Measurements from ENCODE around the gene GPR17. TPM values are rescaled to one million over a fixed set of nuclear protein-coding genes. Genes with fewer than 3 reads are reported as not detected.

Gene GPR17
- total and polyA plus RNA-seq, 4 donors, result 0.03 to 0.14 (median 0.07) TPM; not detected in 1

GRCh38 chr2:127630864-127631540 is 15.0 kb upstream of the GPR17 start:
- WGBS, result 94% methylated on average over 25 of the region's 25 CpGs

DNA sequence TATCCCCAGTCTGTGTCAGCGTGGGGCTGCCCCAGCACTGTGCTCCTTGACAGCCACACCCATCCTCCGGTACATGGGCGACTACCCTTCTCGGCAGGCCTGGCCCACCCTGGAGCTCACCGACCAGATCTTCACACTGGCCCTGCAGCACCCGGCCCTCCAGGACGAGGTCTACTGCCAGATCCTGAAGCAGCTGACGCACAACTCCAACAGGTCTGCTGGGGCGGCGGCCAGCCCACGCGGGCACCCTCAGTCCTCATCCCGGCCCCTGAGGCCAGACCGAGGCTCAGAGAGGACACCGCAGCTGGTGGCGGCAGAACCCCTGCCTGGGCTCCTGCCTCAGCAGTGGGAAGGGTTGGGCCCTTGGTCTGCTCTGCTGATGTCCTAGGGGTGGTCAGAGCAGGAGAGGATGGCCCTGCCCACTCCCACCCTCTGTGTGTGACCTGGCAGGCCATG is 14.4 kb upstream of the GPR17 start:
- Histone ChIP-seq H3K36me3 (ENCODE audit: control insufficient read depth in 4 of 4, insufficient read depth in 3 of 4, low read depth in 1 of 4, low read length in 3 of 4) (no peaks in the 10 kb centered on the region), H3K4me3 (ENCODE audit: low read depth in 1 of 3, low read length in 3 of 3) (no peak overlapping the region), H3K9ac (ENCODE audit: low read depth in 1 of 2, low read length in 2 of 2) (no peak overlapping the region), H3K4me1 (ENCODE audit: control insufficient read depth in 4 of 4, insufficient read depth in 4 of 4, low read length in 3 of 4) (no peaks in the 10 kb centered on the region), H3K27me3 (ENCODE audit: control insufficient read depth in 4 of 4, insufficient read depth in 4 of 4, low read length in 3 of 4) (no peaks in the 10 kb centered on the region), H3K27ac (ENCODE audit: low read depth in 1 of 2, low read length in 2 of 2) (no peak overlapping the region), H3K9me3 (ENCODE audit: control insufficient read depth in 4 of 4, low read length in 3 of 4) (no peaks in the 10 kb centered on the region)
- TF ChIP-seq GABPA (IDR thresholded peaks at IDR 0.05 in 1 of 2, conservative IDR thresholded peaks at IDR 0.05 in 1 of 2) (no peak), RXRA (IDR thresholded peaks at IDR 0.05) (no peak), HNF4A (conservative IDR thresholded peaks at IDR 0.05) (no peak), HNF4G (IDR thresholded peaks at IDR 0.05) (no peak), JUND (IDR thresholded peaks at IDR 0.05) (no peak), ATF3 (IDR thresholded peaks at IDR 0.05) (no peak), FOXA1 (IDR thresholded peaks at IDR 0.05) (no peak), TAF1 (conservative IDR thresholded peaks at IDR 0.05) (no peak), REST (IDR thresholded peaks at IDR 0.05) (no peak), EGR1 (IDR thresholded peaks at IDR 0.05; ENCODE audit: low read depth in 2 of 2) (no peak), YY1 (IDR thresholded peaks at IDR 0.05) (no peak)
- TF ChIP-seq, protein P1, sequence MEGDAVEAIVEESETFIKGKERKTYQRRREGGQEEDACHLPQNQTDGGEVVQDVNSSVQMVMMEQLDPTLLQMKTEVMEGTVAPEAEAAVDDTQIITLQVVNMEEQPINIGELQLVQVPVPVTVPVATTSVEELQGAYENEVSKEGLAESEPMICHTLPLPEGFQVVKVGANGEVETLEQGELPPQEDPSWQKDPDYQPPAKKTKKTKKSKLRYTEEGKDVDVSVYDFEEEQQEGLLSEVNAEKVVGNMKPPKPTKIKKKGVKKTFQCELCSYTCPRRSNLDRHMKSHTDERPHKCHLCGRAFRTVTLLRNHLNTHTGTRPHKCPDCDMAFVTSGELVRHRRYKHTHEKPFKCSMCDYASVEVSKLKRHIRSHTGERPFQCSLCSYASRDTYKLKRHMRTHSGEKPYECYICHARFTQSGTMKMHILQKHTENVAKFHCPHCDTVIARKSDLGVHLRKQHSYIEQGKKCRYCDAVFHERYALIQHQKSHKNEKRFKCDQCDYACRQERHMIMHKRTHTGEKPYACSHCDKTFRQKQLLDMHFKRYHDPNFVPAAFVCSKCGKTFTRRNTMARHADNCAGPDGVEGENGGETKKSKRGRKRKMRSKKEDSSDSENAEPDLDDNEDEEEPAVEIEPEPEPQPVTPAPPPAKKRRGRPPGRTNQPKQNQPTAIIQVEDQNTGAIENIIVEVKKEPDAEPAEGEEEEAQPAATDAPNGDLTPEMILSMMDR (IDR thresholded peaks at IDR 0.05; ENCODE audit: low read depth, low read length, missing input control), result no peak
- TF ChIP-seq, protein P2, sequence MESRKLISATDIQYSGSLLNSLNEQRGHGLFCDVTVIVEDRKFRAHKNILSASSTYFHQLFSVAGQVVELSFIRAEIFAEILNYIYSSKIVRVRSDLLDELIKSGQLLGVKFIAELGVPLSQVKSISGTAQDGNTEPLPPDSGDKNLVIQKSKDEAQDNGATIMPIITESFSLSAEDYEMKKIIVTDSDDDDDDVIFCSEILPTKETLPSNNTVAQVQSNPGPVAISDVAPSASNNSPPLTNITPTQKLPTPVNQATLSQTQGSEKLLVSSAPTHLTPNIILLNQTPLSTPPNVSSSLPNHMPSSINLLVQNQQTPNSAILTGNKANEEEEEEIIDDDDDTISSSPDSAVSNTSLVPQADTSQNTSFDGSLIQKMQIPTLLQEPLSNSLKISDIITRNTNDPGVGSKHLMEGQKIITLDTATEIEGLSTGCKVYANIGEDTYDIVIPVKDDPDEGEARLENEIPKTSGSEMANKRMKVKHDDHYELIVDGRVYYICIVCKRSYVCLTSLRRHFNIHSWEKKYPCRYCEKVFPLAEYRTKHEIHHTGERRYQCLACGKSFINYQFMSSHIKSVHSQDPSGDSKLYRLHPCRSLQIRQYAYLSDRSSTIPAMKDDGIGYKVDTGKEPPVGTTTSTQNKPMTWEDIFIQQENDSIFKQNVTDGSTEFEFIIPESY (IDR thresholded peaks at IDR 0.05), result no peak
- DNase-seq (ENCODE audit: low spot score), result no peak
- WGBS, result 88% methylated on average over 16 of the region's 16 CpGs

More at GRCh38 chr2:127630864-127631540, 15.0 kb upstream of the GPR17 start:
- Histone ChIP-seq H3K36me3 (ENCODE audit: control insufficient read depth in 4 of 4, insufficient read depth in 3 of 4, low read depth in 1 of 4, low read length in 3 of 4) (no peaks in the 10 kb centered on the region), H3K9me3 (ENCODE audit: control insufficient read depth in 4 of 4, low read length in 3 of 4) (no peaks in the 10 kb centered on the region), H3K27me3 (ENCODE audit: control insufficient read depth in 4 of 4, insufficient read depth in 4 of 4, low read length in 3 of 4) (no peaks in the 10 kb centered on the region), H3K4me1 (ENCODE audit: control insufficient read depth in 4 of 4, insufficient read depth in 4 of 4, low read length in 3 of 4) (no peaks in the 10 kb centered on the region), H3K9ac (ENCODE audit: low read depth in 1 of 2, low read length in 2 of 2) (no peak overlapping the region), H3K27ac (ENCODE audit: low read depth in 1 of 2, low read length in 2 of 2) (no peak overlapping the region), H3K4me3 (ENCODE audit: low read depth in 1 of 3, low read length in 3 of 3) (no peak overlapping the region)
- DNase-seq (ENCODE audit: low spot score), result no peak
- TF ChIP-seq ATF3 (IDR thresholded peaks at IDR 0.05) (no peak), RAD21 (IDR thresholded peaks at IDR 0.05) (no peak), FOXA2 (IDR thresholded peaks at IDR 0.05) (no peak), YY1 (IDR thresholded peaks at IDR 0.05) (no peak), HNF4G (IDR thresholded peaks at IDR 0.05) (no peak), EGR1 (IDR thresholded peaks at IDR 0.05; ENCODE audit: low read depth in 2 of 2) (no peak)
- TF ChIP-seq, protein P2 (IDR thresholded peaks at IDR 0.05), result no peak

Measured in liver (tissue), 9 donors.